Neural cell (in vitro differentiated cells): ENCODE data around the gene RALGPS2.

Source experiments
- EZH2 ChIP-seq: fragments of 200-600, 300-800 bp; shearing (Covaris generic), sonication (generic); IDR thresholded peaks from 2 replicates; pipeline ENCODE4 v1.6.1; 2014; ENCODE audit warnings: antibody characterized with exemption, low read length, borderline replicate concordance, mild to moderate bottlenecking; ENCODE audit not compliant: insufficient read depth, poor library complexity, severe bottlenecking
- POLR2AphosphoS5 ChIP-seq: IDR thresholded peaks from 2 replicates; pipeline ENCODE4 v1.6.1; 2012
- TF ChIP-seq, protein P1 (sequence below): fragments of 450-650 bp; IDR thresholded peaks from 2 replicates; pipeline ENCODE4 v1.5.1; 2014; ENCODE audit warnings: antibody characterized with exemption, mild to moderate bottlenecking, moderate library complexity; ENCODE audit not compliant: poor library complexity, severe bottlenecking

DNA sequence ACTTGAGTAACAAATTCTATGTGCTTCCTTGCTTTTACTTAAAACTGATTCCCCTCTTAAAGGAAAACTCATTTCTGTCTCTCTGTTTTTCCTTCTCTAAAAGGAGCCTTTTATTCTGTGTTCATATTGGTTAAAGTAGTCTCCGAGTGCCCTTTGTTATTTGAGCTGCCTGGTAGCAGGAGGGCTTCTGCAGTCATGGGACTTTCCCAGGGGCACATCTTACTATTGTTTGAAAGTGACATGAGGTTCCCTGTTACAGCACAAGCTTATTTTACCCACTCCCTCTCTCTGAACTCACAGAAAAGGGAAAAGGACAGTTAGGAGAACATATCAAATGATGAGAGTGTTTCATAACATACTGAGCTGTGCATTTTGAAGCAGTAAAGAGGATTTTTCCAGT is 203.9 kb downstream of the RALGPS2 start:
- TF ChIP-seq, protein P1, sequence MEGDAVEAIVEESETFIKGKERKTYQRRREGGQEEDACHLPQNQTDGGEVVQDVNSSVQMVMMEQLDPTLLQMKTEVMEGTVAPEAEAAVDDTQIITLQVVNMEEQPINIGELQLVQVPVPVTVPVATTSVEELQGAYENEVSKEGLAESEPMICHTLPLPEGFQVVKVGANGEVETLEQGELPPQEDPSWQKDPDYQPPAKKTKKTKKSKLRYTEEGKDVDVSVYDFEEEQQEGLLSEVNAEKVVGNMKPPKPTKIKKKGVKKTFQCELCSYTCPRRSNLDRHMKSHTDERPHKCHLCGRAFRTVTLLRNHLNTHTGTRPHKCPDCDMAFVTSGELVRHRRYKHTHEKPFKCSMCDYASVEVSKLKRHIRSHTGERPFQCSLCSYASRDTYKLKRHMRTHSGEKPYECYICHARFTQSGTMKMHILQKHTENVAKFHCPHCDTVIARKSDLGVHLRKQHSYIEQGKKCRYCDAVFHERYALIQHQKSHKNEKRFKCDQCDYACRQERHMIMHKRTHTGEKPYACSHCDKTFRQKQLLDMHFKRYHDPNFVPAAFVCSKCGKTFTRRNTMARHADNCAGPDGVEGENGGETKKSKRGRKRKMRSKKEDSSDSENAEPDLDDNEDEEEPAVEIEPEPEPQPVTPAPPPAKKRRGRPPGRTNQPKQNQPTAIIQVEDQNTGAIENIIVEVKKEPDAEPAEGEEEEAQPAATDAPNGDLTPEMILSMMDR = no peak
- TF ChIP-seq EZH2 (no peak), POLR2AphosphoS5 (no peak)
